ENCODE results near the gene VRK1.

DNA sequence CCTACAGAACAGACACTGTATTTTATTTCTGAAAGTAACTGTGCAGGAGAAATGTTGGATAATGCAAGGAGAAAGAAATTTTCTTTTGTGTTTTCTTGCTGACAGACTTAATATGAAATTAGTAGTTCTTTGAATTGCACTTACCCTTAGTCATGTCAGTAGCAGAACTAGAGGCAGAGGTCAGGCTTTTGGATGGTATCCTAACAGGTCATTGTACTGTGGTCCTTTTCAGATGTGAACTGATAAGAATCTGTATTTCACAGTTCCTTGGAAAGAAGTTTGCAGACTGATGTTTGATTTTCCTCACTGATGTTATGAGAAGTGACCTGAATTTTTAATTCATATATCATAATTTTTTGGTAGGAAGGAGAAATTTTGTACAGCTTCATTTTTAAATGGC is 46.0 kb downstream of the VRK1 start:
- TF ChIP-seq, protein P1, sequence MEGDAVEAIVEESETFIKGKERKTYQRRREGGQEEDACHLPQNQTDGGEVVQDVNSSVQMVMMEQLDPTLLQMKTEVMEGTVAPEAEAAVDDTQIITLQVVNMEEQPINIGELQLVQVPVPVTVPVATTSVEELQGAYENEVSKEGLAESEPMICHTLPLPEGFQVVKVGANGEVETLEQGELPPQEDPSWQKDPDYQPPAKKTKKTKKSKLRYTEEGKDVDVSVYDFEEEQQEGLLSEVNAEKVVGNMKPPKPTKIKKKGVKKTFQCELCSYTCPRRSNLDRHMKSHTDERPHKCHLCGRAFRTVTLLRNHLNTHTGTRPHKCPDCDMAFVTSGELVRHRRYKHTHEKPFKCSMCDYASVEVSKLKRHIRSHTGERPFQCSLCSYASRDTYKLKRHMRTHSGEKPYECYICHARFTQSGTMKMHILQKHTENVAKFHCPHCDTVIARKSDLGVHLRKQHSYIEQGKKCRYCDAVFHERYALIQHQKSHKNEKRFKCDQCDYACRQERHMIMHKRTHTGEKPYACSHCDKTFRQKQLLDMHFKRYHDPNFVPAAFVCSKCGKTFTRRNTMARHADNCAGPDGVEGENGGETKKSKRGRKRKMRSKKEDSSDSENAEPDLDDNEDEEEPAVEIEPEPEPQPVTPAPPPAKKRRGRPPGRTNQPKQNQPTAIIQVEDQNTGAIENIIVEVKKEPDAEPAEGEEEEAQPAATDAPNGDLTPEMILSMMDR (conservative IDR thresholded peaks at IDR 0.05; ENCODE audit: low read depth, low read length): no peak
- no peak for TF ChIP-seq EZH2 (IDR thresholded peaks at IDR 0.05; ENCODE audit: borderline replicate concordance, low read depth, low read length, poor library complexity, severe bottlenecking)

All from A673 (cell line).